Measurements from ENCODE around the gene BCS1L. TPM values are rescaled to one million over a fixed set of nuclear protein-coding genes. Genes with fewer than 3 reads are reported as not detected.

Gene BCS1L
- total RNA-seq = 10 to 100 TPM in 4 of 5 donors, 1 to 10 TPM in 1; 2.3 to 77.3 (median 18.9) TPM
- polyA plus RNA-seq = 10 to 100 TPM; 14.8 to 54.0 (median 20.1) TPM
- long read RNA-seq, donor 1 = 0 reads
- long read RNA-seq, donor 2, partial matches to known transcripts = 0 of 4 reads
- long read RNA-seq, donor 2, other reads (novel, unspliced or antisense) = 0 of 4 reads
- long read RNA-seq, donor 3, partial matches to known transcripts = 0 of 3 reads
- long read RNA-seq, donor 3, other reads (novel, unspliced or antisense) = 0 of 3 reads
- long read RNA-seq, donor 4 = 0 reads
- long read RNA-seq, donor 5, transcript BCS1L-201 (8 exons, 1,454 nt) = major isoform, 5 of 7 reads
- long read RNA-seq, donor 5, partial matches to known transcripts = 0 of 7 reads
- long read RNA-seq, donor 5, other reads (novel, unspliced or antisense) = 0 of 7 reads
- long read RNA-seq, donor 6 = 0 reads
- long read RNA-seq, donor 7, partial matches to known transcripts = 0 of 5 reads
- long read RNA-seq, donor 7, other reads (novel, unspliced or antisense) = 0 of 5 reads
- long read RNA-seq, donor 8, partial matches to known transcripts = 8 of 12 reads
- long read RNA-seq, donor 8, other reads (novel, unspliced or antisense) = 0 of 12 reads
- long read RNA-seq, donor 9, partial matches to known transcripts = 0 of 2 reads
- long read RNA-seq, donor 9, other reads (novel, unspliced or antisense) = 0 of 2 reads
- long read RNA-seq, donor 10, partial matches to known transcripts = 0 of 2 reads
- long read RNA-seq, donor 10, other reads (novel, unspliced or antisense) = 0 of 2 reads

GRCh38 chr2:218659258-218659987 is at the start of gene BCS1L, which contains the start of gene ZNF142:
BCS1L (plus strand) TSS chr2:218659683; CDS start chr2:218660988, 1,305 bp downstream.
ZNF142 (minus strand) TSS chr2:218659623; CDS start chr2:218656429, 3,194 bp downstream.
- peaks cover 15 to 33% (median 27%) of the 10 kb centered on the region in 4 donors for H3K4me1 ChIP-seq
- no peaks in the 10 kb centered on the region for H3K27me3 ChIP-seq
- peak within 1 kb of the TSS; percentile 73 to 87 (median 81) for H3K27ac ChIP-seq
- TF ChIP-seq POLR2AphosphoS5 (IDR thresholded peaks at IDR 0.05) = peak; percentile 10 to 70 (median 50)
- TF ChIP-seq POLR2A (IDR thresholded peaks at IDR 0.05) = no peak
- peak; percentile 92 to 96 for DNase-seq
- peak within 1 kb of the TSS; percentile 71 to 91 (median 87) for H3K4me3 ChIP-seq
- peaks cover 37 to 65% (median 58%) of the 10 kb centered on the region in 4 donors for H3K36me3 ChIP-seq
- WGBS, 5 donors = 0 to 1% (median 0%) methylated on average over 43 to 49 of the region's 49 CpGs
- H3K9me3 ChIP-seq = no peaks in the 10 kb centered on the region
- intact Hi-C loops (cut with DNase I; ENCODE audit: low total_unique reads) = no loop called here

GRCh38 chr2:218615868-218616315 is 43.6 kb upstream of the BCS1L start:
- Histone ChIP-seq H3K27ac (peak overlapping the region in 3 of 5 donors; percentile 15 to 85 (median 49)), H3K4me3 (no peak overlapping the region), H3K36me3 (peaks cover 0 to 4% (median 0%) of the 10 kb centered on the region in 4 donors), H3K27me3 (no peaks in the 10 kb centered on the region), H3K9me3 (no peaks in the 10 kb centered on the region), H3K4me1 (no peaks in the 10 kb centered on the region)
- DNase-seq = peak in 1 of 2 donors; percentile 38
- TF ChIP-seq EP300 (IDR thresholded peaks at IDR 0.05) (no peak), POLR2AphosphoS5 (IDR thresholded peaks at IDR 0.05) (peak in 1 of 3 donors; percentile 51)
- intact Hi-C loops (cut with DNase I; ENCODE audit: low total_unique reads) = no loop called here
- WGBS, 5 donors = 52 to 68% (median 65%) methylated on average over 6 of the region's 6 CpGs

GRCh38 chr2:218618102-218618860 is 41.2 kb upstream of the BCS1L start:
- no peak for TF ChIP-seq POLR2AphosphoS5 (IDR thresholded peaks at IDR 0.05)
- no peak for TF ChIP-seq POLR2A (IDR thresholded peaks at IDR 0.05)
- no peak for TF ChIP-seq EP300 (IDR thresholded peaks at IDR 0.05)
- no peak for TF ChIP-seq CTCF (IDR thresholded peaks at IDR 0.05)
- Histone ChIP-seq H3K36me3 (peaks cover 0 to 8% (median 0%) of the 10 kb centered on the region in 4 donors), H3K4me1 (peaks cover 0 to 10% (median 0%) of the 10 kb centered on the region in 4 donors), H3K27ac (peak overlapping the region in 1 of 5 donors; percentile 85), H3K9me3 (no peaks in the 10 kb centered on the region), H3K4me3 (no peak overlapping the region), H3K27me3 (no peaks in the 10 kb centered on the region)
- no peak for DNase-seq
- WGBS, 5 donors = 85 to 94% (median 90%) methylated on average over 9 of the region's 9 CpGs
- intact Hi-C loops (cut with DNase I; ENCODE audit: low total_unique reads) = no loop called here

GRCh38 chr2:218621007-218621406 is 38.5 kb upstream of the BCS1L start:
- intact Hi-C loops (cut with DNase I; ENCODE audit: low total_unique reads) = no loop called here
- Histone ChIP-seq H3K9me3 (no peaks in the 10 kb centered on the region), H3K4me3 (no peak overlapping the region), H3K4me1 (peaks cover 0 to 10% (median 0%) of the 10 kb centered on the region in 4 donors), H3K36me3 (peaks cover 0 to 18% (median 0%) of the 10 kb centered on the region in 4 donors), H3K27me3 (no peaks in the 10 kb centered on the region), H3K27ac (no peak overlapping the region)
- WGBS, 5 donors = 73 to 81% (median 77%) methylated on average over 7 of the region's 7 CpGs
- no peak for TF ChIP-seq POLR2A (IDR thresholded peaks at IDR 0.05)
- TF ChIP-seq CTCF (IDR thresholded peaks at IDR 0.05) = no peak
- no peak for TF ChIP-seq POLR2AphosphoS5 (IDR thresholded peaks at IDR 0.05)
- TF ChIP-seq EP300 (IDR thresholded peaks at IDR 0.05) = no peak
- no peak for DNase-seq

Measured in stomach (tissue), 19 donors.